HG02973 (cell line): ENCODE measurements around the gene ZDHHC18.
"Not testable (repeated sequence)": the region's sequence is repeated elsewhere in the genome, so short reads cannot be mapped to it uniquely, and the experiment has no call there.

ENCODE experiments used
- ATAC-seq: cut with Tn5 transposase; IDR thresholded peaks from one replicate; pipeline ENCODE4 v1.9.1; 2021; ENCODE audit warnings: moderate library complexity; ENCODE audit not compliant: unreplicated experiment

ZDHHC18 gene

DNA sequence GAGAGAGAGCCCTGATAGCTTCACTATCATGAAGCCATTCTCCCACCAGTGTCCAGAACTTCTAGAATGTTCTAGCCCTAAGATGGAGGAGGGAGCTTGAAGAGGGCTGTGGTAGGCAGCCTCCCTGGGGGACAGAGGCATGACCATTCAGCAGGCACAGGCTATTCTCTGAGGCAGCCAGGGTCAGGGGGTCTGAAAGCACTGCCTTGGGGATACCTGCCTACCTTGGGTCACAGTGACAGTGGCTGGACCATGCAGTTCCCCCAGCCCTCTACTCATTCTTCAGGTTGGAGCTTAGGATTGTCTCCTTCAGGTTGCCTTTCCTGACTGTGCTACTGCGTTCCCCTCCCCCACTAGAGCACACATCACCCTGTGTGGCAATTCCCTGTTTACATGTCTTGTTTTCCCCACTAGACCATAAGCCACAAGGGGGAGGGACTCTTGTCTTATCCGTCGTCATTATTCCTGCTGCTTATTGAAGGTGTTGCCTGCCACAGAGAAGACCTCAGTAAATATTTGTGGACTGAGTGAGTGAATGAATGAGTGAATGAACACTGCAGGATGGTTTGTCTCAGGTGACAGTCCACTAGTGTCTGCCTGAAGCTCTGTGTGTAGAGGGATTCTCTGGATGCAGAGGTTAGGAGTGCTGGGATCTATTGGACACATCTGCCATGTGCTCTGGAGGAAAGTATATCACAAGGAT, 5.2 kb downstream of the ZDHHC18 start:
- no peak for ATAC-seq

DNA sequence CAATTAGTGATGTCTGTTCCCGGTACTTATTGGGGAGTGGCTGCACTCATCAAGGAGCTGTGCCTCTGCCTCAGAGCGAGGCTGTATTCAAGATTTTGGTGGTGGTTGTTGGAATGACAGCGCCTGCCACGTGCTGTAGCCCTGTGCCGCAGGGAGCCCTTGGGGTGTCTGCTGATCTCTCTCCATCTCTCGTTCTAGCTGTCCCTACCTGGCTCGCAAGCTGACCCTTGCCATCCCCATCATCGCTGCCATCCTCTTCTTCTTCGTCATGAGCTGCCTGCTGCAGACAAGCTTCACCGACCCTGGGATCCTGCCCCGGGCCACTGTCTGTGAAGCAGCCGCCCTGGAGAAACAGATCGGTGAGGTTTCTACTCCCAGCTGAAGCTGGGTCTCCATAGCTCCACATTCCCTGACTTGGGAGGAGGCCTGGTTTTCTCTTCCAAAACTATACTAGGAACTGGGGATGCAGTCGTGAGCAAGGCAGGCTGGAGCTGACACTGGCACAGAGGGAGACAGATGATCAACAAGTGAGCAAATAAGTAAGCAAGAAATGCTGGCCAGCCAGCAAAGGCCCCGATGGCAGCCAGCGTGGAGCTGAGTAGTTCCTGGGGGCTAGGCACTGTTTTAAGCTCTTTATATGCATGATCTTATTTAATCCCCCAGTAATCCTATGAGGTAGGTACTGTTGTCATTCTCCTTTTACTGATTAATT, 5.9 kb downstream of the ZDHHC18 start:
- no peak for ATAC-seq

DNA sequence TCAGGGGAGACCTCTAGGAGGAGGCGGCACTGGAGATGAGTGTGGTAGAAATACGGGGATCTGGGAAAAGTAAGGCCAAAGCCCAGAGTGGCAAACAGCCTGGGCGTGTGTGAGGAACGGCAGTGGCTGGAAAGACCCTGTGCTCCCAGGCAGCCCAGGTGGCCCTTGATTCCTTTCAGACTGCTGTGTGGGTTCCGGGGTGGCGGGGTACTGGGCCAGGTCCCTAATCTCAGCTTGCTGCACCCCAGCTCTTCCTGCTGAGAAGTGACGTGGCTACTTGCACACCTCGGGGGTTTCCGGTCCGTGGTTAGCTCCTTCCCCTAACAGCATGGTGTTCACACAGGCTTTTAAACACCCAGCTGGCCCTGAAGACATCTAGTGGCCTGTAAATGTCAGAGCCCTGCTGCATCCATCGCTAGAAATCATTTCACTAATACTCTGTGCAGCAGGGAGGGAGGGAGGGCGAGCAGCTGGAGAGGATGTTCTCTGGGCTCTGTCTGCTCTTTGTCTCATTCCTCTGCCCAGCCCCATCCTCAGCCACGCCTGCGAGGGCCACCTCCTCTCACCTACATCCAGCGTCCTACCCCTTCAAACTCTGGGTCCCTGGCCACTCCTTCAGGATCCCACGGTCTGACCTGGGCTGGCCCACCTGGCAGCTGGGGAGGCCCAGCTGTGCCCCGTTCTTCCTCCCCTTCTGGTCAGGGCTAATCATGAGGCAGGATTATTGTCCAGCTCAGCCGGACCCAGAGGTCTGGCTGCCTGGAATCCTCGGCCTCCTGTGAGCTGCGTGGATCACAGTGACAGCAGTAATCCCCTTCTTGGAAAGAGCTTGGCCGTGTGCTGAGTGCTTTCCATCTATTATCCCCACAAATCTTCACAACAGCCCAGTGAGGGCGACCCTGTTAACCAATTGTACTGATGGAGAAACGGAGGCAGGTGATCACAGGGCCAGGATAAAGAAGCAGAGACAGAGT, 7.2 kb downstream of the ZDHHC18 start:
- peak; percentile 85 for ATAC-seq

DNA sequence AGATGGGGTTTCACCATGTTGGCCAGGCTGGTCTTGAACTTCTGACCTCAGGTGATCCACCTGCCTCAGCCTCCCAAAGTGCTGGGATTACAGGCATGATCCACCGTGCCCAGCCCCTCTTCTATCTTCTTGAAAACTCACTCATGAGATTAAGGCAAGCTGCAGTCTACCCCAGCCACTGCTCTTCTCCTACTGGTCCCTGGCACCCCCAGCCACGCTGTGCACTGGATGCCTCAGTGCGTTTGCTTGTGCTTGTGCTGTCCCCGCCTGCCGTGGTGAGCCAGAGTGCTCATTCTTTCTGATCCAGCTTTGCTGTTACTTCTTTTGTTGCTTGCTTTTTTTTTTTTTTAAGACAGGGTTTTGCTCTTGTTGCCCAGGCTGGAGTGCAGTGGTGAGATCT, 11.2 kb downstream of the ZDHHC18 start:
- not testable (repeated sequence) for ATAC-seq

DNA sequence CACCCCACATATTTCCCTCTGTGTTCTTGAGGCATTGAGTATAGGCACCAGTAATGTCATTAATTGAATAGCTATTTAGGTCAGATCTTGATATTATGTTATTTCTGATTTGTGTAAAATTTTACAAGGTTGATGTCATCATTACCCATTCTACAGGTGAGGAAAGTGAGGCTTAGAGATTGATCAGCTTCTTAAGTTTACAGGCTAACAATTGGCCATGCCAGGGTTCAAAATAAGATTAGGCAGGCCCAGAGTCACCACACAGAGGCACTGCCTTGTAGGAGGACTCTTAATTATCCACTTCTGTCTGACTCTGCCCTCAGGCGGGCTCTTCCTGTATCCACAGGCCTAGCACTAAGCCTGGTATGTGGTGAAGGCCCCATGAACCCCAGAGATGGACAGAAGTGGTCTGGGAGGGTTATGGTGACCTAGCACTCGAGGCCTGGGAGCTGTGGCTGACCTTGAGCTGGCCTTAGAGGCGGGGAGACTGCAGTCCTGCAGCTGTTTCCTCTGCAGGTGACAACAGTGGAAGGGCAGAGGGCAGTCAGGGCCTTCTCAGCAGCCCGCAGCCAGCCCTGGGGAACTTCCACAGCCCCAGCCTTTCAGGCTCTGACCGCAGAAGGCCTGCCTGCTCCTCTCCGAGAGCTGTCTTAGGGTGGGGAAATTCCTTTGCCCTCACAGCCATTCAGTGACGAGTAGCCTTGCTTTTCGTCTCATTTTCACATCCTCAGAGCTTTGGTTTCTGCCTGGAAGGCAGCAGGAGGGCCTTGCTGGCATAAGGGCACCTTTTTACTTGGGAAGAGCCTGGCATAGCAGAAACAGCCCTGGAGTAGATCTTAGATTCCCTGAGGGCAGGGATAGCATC, 12.2 kb downstream of the ZDHHC18 start:
- ATAC-seq: peak; percentile 89

DNA sequence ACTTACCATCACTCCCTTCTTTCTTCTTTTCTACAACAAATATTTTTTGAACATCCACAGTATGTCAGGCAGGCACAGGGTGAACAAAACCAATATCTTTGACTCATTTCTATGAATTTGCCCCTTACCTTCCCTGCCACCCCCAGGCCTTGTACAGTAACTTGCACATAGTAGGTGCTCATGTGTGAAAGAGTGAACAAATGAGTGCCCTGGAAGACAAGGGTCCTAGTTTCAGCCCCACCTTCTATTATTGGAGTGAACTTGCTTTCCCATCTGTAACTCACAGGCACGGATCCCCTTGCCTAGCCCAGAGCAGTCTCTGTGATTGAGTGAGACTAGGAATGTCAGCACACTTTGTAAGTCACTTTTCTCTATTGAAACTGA, 12.8 kb downstream of the ZDHHC18 start:
- no peak for ATAC-seq

DNA sequence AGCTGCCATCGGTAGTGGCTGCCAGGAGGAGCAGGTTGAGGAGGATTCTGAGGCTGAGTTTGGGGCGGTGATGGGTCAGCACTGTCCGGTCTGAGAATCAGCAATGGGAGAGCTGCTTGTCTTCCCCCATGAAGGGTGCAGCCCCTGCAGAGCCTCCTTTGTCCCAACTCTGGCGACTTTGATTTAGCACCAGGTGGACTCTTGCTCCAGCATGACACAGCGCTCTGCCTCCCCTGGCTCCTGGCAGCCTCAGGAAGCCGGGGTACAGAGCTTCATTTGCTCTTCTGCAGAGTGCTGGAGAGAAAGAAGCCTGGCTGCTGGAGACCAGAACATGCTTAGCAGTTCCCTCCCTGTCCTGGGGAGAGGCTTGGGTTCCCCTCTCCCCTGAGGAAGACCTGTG, 13.3 kb downstream of the ZDHHC18 start:
- no peak for ATAC-seq

DNA sequence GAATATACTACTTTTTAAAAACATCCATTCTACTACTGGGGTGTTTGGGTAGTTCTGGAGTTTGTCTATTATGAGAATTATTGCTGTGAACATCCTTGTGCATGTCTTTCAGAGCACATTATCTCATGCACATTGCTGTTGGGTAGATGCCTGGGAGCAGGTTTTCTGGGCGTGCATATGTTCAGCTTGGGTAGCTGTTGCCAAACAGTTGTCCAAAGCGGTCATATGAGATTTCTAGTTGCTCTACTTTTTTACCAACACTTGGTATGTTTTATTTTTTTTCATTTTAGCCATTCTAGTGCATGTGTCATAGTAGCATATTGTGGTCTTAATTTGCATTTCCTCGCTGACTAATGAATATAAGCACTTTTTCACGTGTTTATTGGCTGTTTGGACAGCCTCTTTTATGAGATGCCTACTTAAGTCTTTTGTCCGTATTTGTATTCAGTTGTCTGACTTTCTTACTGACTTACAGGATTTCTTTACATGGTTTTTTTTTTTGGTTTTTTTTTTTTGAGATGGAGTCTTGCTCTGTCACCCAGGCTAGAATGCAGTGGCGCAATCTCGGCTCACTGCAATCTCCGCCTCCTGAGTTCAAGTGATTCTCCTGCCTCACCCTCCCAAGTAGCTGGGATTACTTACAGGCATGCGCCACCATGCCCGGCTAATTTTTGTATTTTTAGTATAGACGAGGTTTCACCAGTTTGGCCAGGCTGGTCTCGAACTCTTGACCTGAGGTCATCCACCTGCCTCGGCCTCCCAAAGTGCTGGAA, 18.1 kb downstream of the ZDHHC18 start:
- ATAC-seq: no peak

DNA sequence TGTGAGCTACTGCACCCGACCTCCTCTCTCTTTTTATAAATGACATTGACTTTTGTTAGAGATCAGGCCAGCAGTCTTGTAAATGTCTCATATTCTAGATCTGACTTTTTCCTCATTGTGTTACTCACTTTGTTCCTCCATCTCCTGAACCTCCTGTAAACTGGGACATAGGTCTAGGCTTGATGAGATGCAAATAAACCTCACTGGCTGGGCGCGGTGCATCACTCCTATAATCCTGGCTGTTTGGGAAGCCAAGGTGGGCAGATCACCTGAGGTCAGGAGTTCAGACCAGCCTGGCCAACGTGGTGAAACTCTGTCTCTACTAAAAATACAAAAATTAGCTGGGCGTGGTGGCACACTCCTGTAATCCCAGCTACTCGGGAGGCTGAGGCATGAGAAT, 21.3 kb downstream of the ZDHHC18 start:
- ATAC-seq: not testable (repeated sequence)

DNA sequence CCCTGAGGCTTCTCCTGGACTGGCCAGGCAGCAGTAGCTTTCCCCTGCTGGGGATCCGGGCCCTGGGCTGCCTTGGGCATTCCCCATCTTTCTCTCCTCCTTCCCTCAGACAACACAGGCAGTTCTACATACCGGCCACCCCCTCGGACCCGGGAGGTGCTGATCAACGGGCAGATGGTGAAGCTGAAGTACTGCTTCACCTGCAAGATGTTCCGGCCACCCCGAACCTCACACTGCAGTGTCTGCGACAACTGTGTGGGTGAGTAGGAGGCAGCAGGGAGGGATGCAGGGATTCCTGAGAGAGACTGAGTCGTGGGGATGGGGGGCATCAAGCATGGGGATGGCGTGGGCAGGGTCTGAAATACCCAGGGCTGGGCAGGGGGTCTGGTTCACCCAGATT, 22.0 kb downstream of the ZDHHC18 start:
- ATAC-seq: no peak

DNA sequence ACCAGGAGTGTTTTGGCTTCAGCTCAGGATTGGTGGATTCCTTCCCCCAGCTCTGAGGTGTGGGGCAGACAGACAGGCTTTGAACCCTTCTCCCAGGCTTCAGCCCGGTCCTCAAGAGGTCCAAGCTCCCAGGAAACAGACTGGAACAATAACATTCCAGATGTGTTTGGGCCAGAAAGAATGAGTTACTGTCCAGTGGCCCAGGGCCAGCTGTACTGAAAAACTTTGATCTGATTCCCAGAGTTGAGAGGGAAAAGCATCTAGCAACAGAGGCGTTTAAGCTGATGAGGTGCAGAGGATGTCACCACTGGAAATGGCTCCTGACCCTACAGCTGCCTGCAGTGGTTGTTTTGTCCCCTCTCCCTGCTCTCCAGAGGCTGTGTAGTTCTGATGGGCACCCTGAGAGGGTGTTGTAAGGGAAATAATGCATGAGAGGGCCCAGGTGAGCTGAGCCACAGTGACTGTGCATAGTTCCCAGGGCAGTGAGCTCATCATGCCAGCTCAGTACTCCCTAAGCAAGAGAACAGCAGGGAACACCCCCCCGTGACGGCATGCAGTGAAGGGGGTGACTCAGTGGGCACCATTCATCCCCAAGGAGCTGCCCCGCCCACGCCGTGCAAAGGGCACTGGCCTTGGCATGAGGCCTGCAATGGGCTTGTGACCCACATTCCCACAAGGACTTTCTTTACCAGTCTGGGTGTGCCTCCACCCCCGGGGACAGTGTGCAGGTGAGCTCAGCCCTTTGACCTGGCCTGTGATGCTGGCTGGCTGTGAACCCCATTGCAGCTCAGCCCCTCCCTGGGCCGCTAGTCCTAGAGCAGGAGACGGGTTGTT, 22.7 kb downstream of the ZDHHC18 start:
- no peak for ATAC-seq

DNA sequence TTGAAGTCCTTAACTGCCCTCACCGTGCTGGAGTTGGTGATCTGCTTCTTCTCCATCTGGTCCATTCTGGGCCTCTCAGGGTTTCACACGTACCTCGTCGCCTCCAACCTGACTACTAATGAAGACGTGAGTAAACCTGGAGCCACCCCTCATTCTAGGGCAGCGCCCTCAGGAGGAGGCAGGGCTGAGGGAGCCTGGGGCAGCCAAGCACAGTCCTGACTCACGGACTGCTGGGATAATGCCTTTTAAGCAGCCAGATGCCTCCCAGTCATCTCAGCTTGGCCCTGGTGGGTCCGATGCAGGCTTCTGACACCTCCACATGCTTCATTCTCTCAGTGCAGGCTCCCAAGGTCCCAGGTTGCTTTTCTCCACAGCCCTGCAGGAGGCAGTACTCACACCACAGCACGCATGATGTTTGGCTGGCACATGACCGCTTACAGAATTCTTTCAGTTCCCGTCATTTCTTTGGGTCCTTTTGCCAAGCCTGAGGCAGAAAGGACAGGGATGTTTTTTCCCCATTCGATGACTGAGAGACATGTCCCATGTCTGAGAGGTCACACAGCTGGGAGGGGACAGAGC, 24.7 kb downstream of the ZDHHC18 start:
- ATAC-seq: no peak

DNA sequence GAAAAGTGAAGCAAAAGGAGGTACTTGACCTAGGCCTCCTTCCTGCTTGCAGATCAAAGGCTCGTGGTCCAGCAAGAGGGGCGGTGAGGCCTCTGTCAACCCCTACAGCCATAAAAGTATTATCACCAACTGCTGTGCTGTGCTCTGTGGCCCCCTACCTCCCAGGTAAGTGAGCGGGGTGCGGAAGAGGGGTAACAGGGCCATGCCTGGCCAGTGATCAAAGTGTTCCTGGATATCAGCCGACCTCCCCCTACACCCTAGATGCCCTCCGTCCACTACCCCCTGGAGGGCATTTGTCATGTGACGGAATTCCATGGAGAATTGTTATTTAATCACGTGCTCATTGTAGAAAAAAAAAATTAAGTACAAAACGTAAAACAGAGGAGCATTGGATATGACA, 26.2 kb downstream of the ZDHHC18 start:
- ATAC-seq: no peak

DNA sequence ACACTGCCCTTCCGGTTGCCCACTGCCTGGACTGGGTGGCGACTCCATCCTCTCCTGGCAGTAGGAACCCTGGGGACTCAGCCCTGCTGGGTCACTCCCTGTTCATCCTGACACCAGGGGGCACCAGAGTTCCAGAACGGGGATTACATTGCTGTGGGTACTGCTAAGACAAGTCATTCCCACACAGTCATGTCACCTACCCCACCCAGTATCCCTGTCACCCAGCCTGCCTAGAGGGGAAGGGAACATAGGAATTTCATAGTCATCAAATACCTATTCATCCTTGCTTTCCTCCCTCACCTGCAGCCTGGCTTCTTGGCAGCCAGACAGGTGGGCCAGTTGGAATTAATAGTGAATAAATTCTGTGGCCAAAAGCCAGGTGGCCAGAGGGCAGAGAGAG, 26.7 kb downstream of the ZDHHC18 start:
- ATAC-seq: no peak

DNA sequence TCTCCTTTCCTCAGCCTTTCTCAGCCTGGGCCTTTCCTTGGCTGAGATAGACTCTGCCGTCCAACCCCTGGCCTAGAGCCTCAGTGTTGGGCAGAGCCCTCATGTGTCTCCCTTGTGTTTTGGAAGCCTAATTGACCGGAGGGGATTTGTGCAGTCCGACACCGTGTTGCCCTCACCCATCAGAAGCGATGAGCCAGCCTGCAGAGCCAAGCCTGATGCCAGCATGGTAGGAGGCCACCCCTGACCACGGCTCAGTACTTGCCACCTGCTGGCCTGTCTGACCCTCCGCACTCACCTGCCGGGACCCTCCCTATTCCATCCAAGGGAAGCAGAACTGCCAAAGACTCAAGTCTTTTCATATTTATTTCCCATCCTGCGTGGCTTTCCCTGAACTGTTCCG, 27.1 kb downstream of the ZDHHC18 start:
- ATAC-seq: no peak

DNA sequence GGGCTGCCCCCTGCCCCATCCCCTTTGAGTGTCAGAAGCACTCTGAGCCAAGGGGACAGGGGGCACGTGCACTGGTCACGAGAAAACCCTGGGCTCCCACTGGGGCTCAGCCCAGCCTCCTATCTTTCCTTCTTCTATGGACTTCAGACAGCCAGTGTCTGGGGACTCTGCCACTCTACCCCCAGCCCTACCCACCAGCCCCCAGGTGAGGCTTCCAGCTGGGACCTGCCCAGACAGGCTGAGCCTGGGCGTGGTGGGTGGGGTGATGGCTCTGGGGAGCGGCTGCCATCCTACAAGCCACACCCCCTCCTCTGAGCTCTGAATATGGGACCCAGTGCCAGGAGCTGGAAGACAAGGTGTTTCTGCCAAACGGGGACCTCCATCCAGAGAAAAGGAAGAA, 28.4 kb downstream of the ZDHHC18 start:
- no peak for ATAC-seq

DNA sequence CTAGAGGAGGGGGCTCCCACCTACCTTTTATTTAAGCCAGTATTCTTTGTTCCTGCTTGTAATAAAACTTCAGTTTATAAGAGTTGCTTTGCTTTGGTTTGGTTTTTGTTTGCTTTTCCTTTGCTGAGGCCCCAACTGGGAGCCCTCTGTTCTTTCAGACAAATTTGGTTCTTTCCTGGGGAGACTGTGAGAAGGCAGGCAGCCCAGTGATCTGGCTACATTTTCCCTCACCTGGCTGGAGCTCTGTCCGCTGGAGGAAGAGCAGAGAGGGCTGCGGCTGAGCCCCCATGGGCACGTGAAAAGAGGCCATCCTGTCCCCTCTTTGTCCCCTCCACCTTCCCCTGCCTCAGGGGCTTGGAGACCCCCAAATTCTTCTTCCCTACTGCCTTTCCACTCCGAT, 29.1 kb downstream of the ZDHHC18 start:
- no peak for ATAC-seq

DNA sequence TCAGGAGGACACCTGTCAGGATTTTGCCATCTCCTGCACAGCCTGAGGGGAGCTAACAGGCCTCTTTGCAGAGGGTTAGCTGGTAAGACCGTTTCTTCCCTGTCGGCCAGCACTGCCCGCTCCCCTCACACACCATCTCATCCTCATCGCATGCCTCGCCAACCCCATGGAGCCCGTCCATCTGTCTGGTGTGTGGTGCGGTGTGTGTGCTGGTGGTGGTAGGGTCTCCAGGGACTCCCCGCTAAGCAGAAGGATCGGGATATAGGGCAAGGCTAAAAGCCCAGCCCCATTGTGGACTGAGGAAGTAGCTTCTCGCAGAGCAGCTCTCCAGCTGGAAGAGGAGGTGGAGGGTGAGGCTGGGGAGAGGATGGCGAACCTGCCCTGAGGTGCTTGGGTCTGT, 29.7 kb downstream of the ZDHHC18 start:
- ATAC-seq: no peak
